Prostate gland (tissue), 2 donors: ENCODE results near the gene PLPP1. TPM values are rescaled to one million over a fixed set of nuclear protein-coding genes. Genes with fewer than 3 reads are reported as not detected.

Experiments used
- DNase-seq: peaks from one replicate; pipeline ENCODE4 v3.0.0-alpha.2; 2019; ENCODE audit warnings: low spot score
- H3K27ac ChIP-seq, 2 donors: fragments of 200-600 bp; sonication (generic); 2 replicates each; pipeline ENCODE4 v1.5.1; 2017 to 2019
- H3K27me3 ChIP-seq: fragments of 200-600 bp; sonication (generic); replicated peaks from 2 replicates; pipeline ENCODE4 v1.5.1; 2019; ENCODE audit not compliant: insufficient read depth
- H3K36me3 ChIP-seq, 2 donors: fragments of 200-600 bp; sonication (generic); 1 replicate in 1 of 2; 2 replicates in 1 of 2; pipeline versions ENCODE4 v1.5.1 to v1.8.1; 2017 to 2019
- H3K4me1 ChIP-seq: fragments of 200-600 bp; sonication (generic); replicated peaks from 2 replicates; pipeline ENCODE4 v1.5.1; 2019
- H3K4me3 ChIP-seq, 2 donors: fragments of 200-600 bp; sonication (generic); 2 replicates each; pipeline ENCODE4 v1.5.1; 2017 to 2019
- H3K9me3 ChIP-seq: fragments of 200-600 bp; sonication (generic); 2 replicates; pipeline ENCODE4 v1.5.1; 2017
- CTCF ChIP-seq, 4 experiments: fragments of 200-600 bp in 2 of 4; fragments of 450-650 bp in 2 of 4; sonication (generic) in 2 of 4; IDR thresholded peaks; 1 replicate in 3 of 4; 2 replicates in 1 of 4; pipeline ENCODE4 v1.5.1; 2016 to 2019; ENCODE audit warnings: antibody characterized with exemption in 4 of 4, mild to moderate bottlenecking in 2 of 4, moderate library complexity in 2 of 4
- POLR2A ChIP-seq: fragments of 450-650 bp; IDR thresholded peaks from one replicate; pipeline ENCODE4 v1.6.1; 2016; ENCODE audit warnings: antibody characterized with exemption, mild to moderate bottlenecking
- POLR2AphosphoS5 ChIP-seq: sonication (generic); formaldehyde crosslinking; IDR thresholded peaks from one replicate; pipeline ENCODE4 v1.6.1; 2017; ENCODE audit warnings: antibody characterized with exemption
- WGBS: methylation state at CpG from one replicate; pipeline ENCODE4 v1.1.5; 2018; 5-methylcytosine and 5-hydroxymethylcytosine counted together
- intact Hi-C: fragments of 100-400 bp; cut with DNase I; formaldehyde crosslinking; loops from one replicate; pipeline ENCODE4 v1.14.2; 2022
- total RNA-seq, 2 donors: library from RNA; depleted of rRNA; stranded (reverse); fragments of >200 nt; gene quantifications; one replicate each; pipeline ENCODE4 v1.1.0, GENCODE V29; 2016

The PLPP1 gene
- total RNA-seq, 2 donors from 2014 or later: 823 to 5,059 TPM

GRCh38 chr5:55577353-55578060 is 42.7 kb upstream of the PLPP1 start:
- H3K36me3 ChIP-seq: no peaks in the 10 kb centered on the region
- 21% methylated on average over 6 of the region's 6 CpGs for WGBS
- peaks cover 9% of the 10 kb centered on the region for H3K4me1 ChIP-seq
- intact Hi-C loops: no loop called here
- H3K27me3 ChIP-seq: no peaks in the 10 kb centered on the region
- H3K9me3 ChIP-seq: no peaks in the 10 kb centered on the region
- peak; percentile 65 for DNase-seq
- H3K4me3 ChIP-seq: no peak overlapping the region
- peak overlapping the region; percentile 68 to 78 for H3K27ac ChIP-seq
- TF ChIP-seq POLR2AphosphoS5 (peak; percentile 62), CTCF (IDR thresholded peaks at IDR 0.05) (no peak)

DNA sequence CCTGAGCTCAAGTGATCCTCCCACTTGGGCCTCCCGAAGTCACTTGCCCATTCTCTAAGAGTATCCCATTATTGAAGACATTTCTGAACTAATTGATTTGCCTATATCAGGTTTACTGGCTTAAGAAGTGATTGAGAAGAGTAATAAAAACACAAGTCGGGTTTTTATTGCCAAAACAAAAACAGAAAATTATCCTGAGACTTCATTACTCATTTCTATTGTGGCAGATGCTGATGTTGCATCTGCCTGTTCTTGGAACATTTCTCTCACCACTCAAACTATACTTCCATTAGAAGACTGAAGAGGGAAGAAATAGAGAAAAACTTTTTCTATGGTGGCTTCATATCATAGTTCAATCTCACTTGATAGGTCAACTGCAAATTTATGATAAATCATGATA is 41.9 kb upstream of the PLPP1 start:
- DNase-seq: no peak
- Histone ChIP-seq H3K36me3 (no peaks in the 10 kb centered on the region), H3K9me3 (no peaks in the 10 kb centered on the region), H3K27ac (peak overlapping the region; percentile 68 to 78), H3K4me3 (no peak overlapping the region), H3K4me1 (peaks cover 12% of the 10 kb centered on the region), H3K27me3 (no peaks in the 10 kb centered on the region)
- 29% methylated on average over 2 of the region's 2 CpGs for WGBS
- intact Hi-C loops: no loop called here
- TF ChIP-seq POLR2A (no peak), POLR2AphosphoS5 (no peak), CTCF (IDR thresholded peaks at IDR 0.05) (no peak)

- no peak overlapping the region for H3K4me3 ChIP-seq
- intact Hi-C loops: no loop called here
- H3K9me3 ChIP-seq: no peaks in the 10 kb centered on the region
- WGBS: 73% methylated on average over 8 of the region's 8 CpGs
- peak overlapping the region; percentile 68 to 78 for H3K27ac ChIP-seq
- TF ChIP-seq POLR2AphosphoS5 (peak; percentile 65), POLR2A (no peak), CTCF (IDR thresholded peaks at IDR 0.05) (no peak)
- peaks cover 12% of the 10 kb centered on the region for H3K4me1 ChIP-seq
- no peaks in the 10 kb centered on the region for H3K36me3 ChIP-seq
- no peaks in the 10 kb centered on the region for H3K27me3 ChIP-seq
- no peak for DNase-seq
These were observed 41.2 kb upstream of the PLPP1 start for GRCh38 chr5:55575815-55576583.

GRCh38 chr5:55572600-55572999 is 37.8 kb upstream of the PLPP1 start:
- 95% methylated on average over 4 of the region's 4 CpGs for WGBS
- Histone ChIP-seq H3K36me3 (no peaks in the 10 kb centered on the region), H3K27ac (peak overlapping the region; percentile 78), H3K9me3 (no peaks in the 10 kb centered on the region), H3K4me3 (no peak overlapping the region), H3K27me3 (no peaks in the 10 kb centered on the region), H3K4me1 (peaks cover 29% of the 10 kb centered on the region)
- TF ChIP-seq CTCF (IDR thresholded peaks at IDR 0.05) (no peak), POLR2A (no peak), POLR2AphosphoS5 (no peak)
- no peak for DNase-seq
- intact Hi-C loops: no loop called here

GRCh38 chr5:55572020-55572419 is 37.3 kb upstream of the PLPP1 start:
- intact Hi-C loops: no loop called here
- DNase-seq: no peak
- no peak overlapping the region for H3K4me3 ChIP-seq
- H3K27ac ChIP-seq: peak overlapping the region; percentile 78
- H3K9me3 ChIP-seq: no peaks in the 10 kb centered on the region
- H3K27me3 ChIP-seq: no peaks in the 10 kb centered on the region
- TF ChIP-seq POLR2AphosphoS5: peak; percentile 39
- no peak for TF ChIP-seq POLR2A
- TF ChIP-seq CTCF (IDR thresholded peaks at IDR 0.05): no peak
- peaks cover 26% of the 10 kb centered on the region for H3K4me1 ChIP-seq
- H3K36me3 ChIP-seq: no peaks in the 10 kb centered on the region
